ENCODE measurements around the gene NEGR1.

The NEGR1 gene

GRCh38 chr1:71950579-71950978 lies 331.8 kb downstream of the NEGR1 start:
- H3K9me2 ChIP-seq (replicated peaks; ENCODE audit: low read depth, low read length) = no peaks in the 10 kb centered on the region
- H2AFZ ChIP-seq (ENCODE audit: low read length) = peak overlapping the region; percentile 62; the same call in 1 of the 2 replicates
- H4K20me1 ChIP-seq (ENCODE audit: insufficient read depth, low read length, poor library complexity, severe bottlenecking) = no peaks in the 10 kb centered on the region
- H3K4me3 ChIP-seq (ENCODE audit: low read length, poor library complexity, severe bottlenecking) = no peak overlapping the region
- H3K36me3 ChIP-seq (ENCODE audit: insufficient read depth, low read length) = no peaks in the 10 kb centered on the region
- no peaks in the 10 kb centered on the region for H3K79me2 ChIP-seq (ENCODE audit: insufficient read depth, low read length)
- H3K4me1 ChIP-seq (ENCODE audit: insufficient read depth, low read length, poor library complexity, severe bottlenecking) = peaks cover 8% of the 10 kb centered on the region
- no peak overlapping the region for H3K9ac ChIP-seq (ENCODE audit: low read depth, low read length, poor library complexity, severe bottlenecking)
- no peaks in the 10 kb centered on the region for H3K27me3 ChIP-seq (ENCODE audit: insufficient read depth, low read length, poor library complexity, severe bottlenecking)
- peaks cover 4% of the 10 kb centered on the region; the same call in 1 of the 2 replicates for H3K9me3 ChIP-seq (ENCODE audit: insufficient read depth, low read depth, low read length)
- TF ChIP-seq CTCF (conservative IDR thresholded peaks at IDR 0.05; ENCODE audit: low read length) (no peak), EZH2phosphoT487 (IDR thresholded peaks at IDR 0.05; ENCODE audit: borderline replicate concordance) (no peak)
- H3F3A ChIP-seq (ENCODE audit: low read depth) = no peaks in the 10 kb centered on the region
- H3K4me2 ChIP-seq (ENCODE audit: low read depth, low read length, poor library complexity, severe bottlenecking) = no peak overlapping the region

- H3K27me3 ChIP-seq (ENCODE audit: insufficient read depth, low read length, poor library complexity, severe bottlenecking) = no peaks in the 10 kb centered on the region
- peaks cover 10% of the 10 kb centered on the region for H3K4me1 ChIP-seq (ENCODE audit: insufficient read depth, low read length, poor library complexity, severe bottlenecking)
- no peaks in the 10 kb centered on the region for H3F3A ChIP-seq (ENCODE audit: low read depth)
- no peaks in the 10 kb centered on the region for H4K20me1 ChIP-seq (ENCODE audit: insufficient read depth, low read length, poor library complexity, severe bottlenecking)
- H2AFZ ChIP-seq (ENCODE audit: low read length) = peak overlapping the region; percentile 19; the same call in 1 of the 2 replicates
- peaks cover 4% of the 10 kb centered on the region; the same call in 1 of the 2 replicates for H3K9me3 ChIP-seq (ENCODE audit: insufficient read depth, low read depth, low read length)
- TF ChIP-seq EZH2phosphoT487 (IDR thresholded peaks at IDR 0.05; ENCODE audit: borderline replicate concordance) (no peak), CTCF (conservative IDR thresholded peaks at IDR 0.05; ENCODE audit: low read length) (no peak)
- no peak overlapping the region for H3K9ac ChIP-seq (ENCODE audit: low read depth, low read length, poor library complexity, severe bottlenecking)
- no peaks in the 10 kb centered on the region for H3K79me2 ChIP-seq (ENCODE audit: insufficient read depth, low read length)
- H3K9me2 ChIP-seq (replicated peaks; ENCODE audit: low read depth, low read length) = no peaks in the 10 kb centered on the region
- H3K4me3 ChIP-seq (ENCODE audit: low read length, poor library complexity, severe bottlenecking) = no peak overlapping the region
- H3K4me2 ChIP-seq (ENCODE audit: low read depth, low read length, poor library complexity, severe bottlenecking) = no peak overlapping the region
- no peaks in the 10 kb centered on the region for H3K36me3 ChIP-seq (ENCODE audit: insufficient read depth, low read length)
Observed at GRCh38 chr1:71949681-71950080, 332.7 kb downstream of the NEGR1 start.

DNA sequence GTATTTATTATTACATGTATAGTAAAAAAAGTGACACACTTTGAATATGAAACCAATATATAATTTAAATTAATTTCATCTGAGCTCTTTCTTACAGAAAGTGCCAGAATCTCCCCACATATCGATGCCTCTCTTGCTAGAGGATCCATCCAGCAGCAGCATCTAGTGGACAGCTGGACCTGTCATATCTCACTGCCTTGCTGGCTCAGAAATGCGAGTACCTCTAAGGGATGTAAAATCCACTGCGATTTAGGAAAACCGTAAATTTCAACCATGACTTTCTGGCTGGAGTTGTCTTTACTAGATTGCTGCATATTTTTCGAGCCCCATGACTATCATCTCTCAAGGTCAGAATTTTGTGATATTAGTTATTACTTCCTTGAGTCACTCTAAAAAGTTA lies 333.8 kb downstream of the NEGR1 start:
- no peaks in the 10 kb centered on the region for H4K20me1 ChIP-seq (ENCODE audit: insufficient read depth, low read length, poor library complexity, severe bottlenecking)
- no peaks in the 10 kb centered on the region for H3K79me2 ChIP-seq (ENCODE audit: insufficient read depth, low read length)
- no peak overlapping the region for H3K4me3 ChIP-seq (ENCODE audit: low read length, poor library complexity, severe bottlenecking)
- no peaks in the 10 kb centered on the region for H3F3A ChIP-seq (ENCODE audit: low read depth)
- TF ChIP-seq EZH2phosphoT487 (IDR thresholded peaks at IDR 0.05; ENCODE audit: borderline replicate concordance) = no peak
- no peak for TF ChIP-seq CTCF (conservative IDR thresholded peaks at IDR 0.05; ENCODE audit: low read length)
- H3K27me3 ChIP-seq (ENCODE audit: insufficient read depth, low read length, poor library complexity, severe bottlenecking) = no peaks in the 10 kb centered on the region
- no peak overlapping the region for H3K4me2 ChIP-seq (ENCODE audit: low read depth, low read length, poor library complexity, severe bottlenecking)
- H2AFZ ChIP-seq (ENCODE audit: low read length) = no peak overlapping the region
- peaks cover 13% of the 10 kb centered on the region for H3K4me1 ChIP-seq (ENCODE audit: insufficient read depth, low read length, poor library complexity, severe bottlenecking)
- no peak overlapping the region for H3K9ac ChIP-seq (ENCODE audit: low read depth, low read length, poor library complexity, severe bottlenecking)
- no peaks in the 10 kb centered on the region for H3K36me3 ChIP-seq (ENCODE audit: insufficient read depth, low read length)
- peaks cover 4% of the 10 kb centered on the region; the same call in 1 of the 2 replicates for H3K9me3 ChIP-seq (ENCODE audit: insufficient read depth, low read depth, low read length)
- H3K9me2 ChIP-seq (replicated peaks; ENCODE audit: low read depth, low read length) = no peaks in the 10 kb centered on the region

All from Loucy (cell line).